SW480 (cell line): Measurements from ENCODE around the gene VSTM4.

ENCODE experiments used
- DNase-seq: peaks from one replicate; pipeline ENCODE4 v3.0.0-alpha.2; 2016; ENCODE audit warnings: low spot score

Gene VSTM4

DNA sequence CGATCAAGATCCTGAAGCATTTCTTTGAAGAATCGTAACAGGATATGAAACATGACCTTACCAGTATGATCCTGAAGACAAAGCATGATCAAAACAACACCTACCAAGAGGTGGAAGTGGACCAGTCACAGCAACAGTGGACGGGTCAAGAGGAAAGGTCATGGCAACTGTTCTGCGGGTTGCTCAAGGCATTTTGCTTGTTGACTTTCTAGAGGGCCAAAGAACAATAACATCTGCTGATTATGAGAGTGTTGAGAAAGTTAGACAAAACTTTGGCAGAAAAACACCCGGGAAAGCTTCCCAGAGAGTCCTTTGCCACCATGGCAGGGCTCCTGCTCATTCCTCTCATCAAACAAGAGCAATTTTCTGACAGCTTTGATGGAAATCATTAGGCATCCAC is 110.1 kb downstream of the VSTM4 start:
- no peak for DNase-seq

DNA sequence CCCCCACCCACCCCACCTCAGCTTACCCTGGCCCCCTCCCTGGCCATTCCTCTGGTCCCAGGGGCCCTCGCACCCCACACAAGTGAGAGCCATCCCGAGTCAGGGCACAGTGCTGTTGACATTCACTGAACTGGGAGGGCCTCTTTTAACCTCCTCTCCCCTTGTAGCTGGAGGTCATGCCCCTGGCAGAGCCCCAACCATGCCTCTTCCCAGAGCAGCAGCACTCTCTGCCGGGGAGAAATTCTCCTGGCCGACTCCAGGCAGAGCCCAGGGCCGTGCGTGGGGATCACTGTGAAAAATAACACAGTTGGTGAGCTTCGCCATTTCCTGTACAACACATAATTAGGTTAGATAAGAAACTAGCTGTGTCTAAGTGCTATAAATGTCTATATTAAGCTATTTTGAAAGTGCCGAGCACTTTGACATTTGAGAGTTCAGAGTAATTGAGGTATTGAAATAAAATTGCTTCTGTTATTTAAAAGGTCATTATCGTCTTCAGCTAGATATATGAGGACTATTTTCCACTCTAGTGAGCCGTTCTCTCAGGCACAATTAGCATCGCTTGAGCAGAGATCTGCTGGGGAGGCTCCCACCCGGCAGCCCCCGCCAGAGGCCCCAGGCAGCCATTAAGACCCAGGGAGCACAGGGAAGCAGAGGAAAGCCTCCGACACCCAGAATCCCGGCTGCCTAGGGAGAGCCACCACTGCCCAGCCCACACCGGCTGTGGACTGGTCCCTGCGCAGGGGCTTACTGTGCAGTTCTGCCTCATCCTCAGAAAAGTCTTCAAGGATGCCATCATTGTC is 113.3 kb downstream of the VSTM4 start:
- no peak for DNase-seq

DNA sequence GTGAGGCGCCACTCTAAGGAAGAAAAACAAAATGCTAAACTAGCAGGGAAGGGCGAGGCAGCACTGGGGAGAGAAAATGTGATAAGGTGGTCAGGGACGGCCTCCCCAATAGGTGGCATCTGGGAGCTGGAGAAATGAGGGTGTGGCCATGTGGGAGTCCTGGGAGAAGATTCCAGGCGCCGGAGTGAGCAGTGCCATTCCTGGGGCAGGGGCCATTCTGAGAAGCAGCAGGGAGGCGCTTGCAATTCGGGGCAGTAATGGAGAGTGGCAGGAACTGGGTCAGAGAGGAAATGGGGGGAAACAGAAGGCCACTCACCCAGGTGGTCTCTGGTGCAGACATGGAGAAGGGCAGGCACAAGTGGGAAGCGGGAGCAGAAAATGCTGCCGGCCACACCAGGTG is 113.9 kb downstream of the VSTM4 start:
- peak; percentile 26 for DNase-seq

DNA sequence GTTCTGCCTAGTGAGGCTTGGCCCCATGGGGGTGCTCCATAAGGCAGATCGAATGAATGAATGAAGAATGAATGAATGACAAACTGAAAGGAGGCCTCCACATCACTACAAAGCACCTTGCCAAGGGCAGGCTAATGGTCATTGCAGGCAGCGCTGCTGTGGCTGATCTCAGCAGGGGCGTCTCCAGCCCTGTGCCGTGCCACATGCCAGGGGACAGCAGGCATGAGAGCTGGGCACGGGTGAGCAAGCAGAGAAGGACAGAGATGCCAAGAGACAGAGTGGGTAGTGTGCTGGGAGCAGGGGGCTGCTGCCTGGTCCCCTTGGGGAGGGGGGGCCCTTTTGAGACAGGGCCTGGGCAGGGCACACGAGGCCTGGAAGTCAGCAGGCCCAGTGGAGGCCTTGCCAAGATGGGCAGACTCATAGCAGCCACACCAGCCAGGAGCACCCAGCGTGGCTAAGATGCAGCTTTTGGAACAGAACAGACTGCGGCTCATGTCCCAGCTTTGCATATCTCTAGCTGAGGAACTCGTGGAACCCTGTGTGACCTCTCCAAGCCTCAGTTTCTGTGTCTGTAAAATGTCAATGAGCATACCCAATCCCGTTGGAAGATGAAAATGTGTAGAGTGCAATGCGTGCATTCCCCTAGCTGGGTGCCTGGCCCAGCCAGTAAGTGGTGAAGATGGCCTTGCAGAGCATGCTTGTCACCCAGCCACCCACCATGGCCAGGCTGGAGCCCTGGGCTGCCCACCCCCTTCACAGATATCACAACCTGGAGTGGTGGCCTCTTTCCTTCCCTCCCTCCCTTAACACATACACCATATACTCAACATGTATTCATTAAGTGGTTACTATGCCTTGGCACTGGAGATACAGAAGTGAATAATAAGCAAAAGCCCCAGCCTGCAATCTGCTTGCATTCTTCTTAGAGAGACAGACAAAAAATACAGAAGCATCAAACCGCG is 114.6 kb downstream of the VSTM4 start:
- no peak for DNase-seq

DNA sequence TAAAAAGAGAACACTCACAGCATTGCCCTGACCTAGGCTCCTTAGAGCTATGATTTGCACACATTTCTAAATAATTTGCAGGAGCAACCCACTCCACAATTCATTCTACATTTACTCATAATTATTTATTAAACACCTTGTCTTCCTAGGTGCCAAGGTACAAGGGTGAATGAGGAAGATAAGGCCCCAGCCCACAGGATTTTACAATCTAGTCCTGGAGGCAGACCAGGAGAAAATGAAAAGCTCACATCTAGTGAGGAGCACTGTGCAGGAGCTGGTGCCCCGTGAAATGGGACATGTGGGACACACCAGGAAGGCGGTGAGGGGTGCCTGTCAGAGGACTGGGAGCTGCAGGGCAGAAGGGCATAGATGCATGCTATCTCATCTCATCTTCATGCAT is 116.0 kb downstream of the VSTM4 start:
- no peak for DNase-seq

DNA sequence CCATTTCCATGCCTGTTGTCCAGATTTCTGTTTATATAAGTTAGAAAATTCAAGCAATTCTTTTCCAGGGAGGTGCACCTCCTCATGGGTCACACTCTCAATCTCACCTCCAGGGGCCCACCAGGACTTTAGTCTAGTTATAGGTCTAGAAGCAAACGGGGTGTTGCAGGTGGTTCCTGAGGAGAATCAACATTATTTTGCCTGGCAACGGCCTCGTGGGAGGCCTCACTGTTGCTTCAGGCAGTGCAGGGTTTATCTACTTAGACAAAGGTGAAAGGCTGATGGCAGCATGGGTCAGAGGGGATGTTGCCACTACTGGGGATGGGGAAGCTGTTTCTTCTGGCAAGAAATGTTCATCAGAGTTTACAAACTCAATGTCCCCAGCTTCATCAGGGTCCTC is 119.0 kb downstream of the VSTM4 start:
- no peak for DNase-seq

DNA sequence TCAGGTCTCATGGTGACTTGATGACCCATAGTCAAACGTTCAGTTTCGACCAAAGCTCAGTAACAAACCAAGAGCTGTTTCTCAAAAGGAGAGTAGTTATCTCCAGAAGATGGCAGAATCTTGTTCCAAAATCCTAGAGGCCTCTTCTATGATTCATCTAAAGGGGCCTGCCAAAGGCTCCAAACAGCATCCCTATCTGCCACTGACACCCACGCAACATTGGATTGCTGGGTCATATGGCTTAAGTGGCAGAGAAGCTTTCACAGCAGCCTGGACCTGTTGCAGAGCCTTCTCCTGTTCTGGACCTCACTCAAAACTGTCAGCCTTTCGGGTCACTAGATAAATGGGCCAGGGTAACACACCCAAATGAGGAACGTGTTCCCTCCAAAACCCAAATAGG is 121.7 kb downstream of the VSTM4 start:
- DNase-seq = no peak

DNA sequence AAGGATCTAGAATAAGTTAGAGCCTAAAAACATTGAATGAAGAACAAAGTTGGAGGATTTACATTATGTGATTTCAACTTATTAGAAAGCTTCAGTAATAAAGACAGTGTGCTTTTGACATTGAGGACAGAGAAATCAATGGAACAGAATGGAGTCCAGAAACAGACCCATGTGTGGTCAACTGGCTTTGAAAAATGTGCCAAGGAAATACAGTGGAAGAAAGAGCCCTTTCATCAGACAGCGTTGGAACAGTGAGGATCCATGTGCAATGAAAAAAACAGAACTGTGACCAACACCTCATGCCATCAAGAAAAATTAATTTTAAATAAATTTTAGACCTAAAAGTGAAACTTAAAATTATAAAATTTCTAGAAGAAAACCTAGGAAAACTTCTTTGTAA is 125.1 kb downstream of the VSTM4 start:
- DNase-seq = no peak

DNA sequence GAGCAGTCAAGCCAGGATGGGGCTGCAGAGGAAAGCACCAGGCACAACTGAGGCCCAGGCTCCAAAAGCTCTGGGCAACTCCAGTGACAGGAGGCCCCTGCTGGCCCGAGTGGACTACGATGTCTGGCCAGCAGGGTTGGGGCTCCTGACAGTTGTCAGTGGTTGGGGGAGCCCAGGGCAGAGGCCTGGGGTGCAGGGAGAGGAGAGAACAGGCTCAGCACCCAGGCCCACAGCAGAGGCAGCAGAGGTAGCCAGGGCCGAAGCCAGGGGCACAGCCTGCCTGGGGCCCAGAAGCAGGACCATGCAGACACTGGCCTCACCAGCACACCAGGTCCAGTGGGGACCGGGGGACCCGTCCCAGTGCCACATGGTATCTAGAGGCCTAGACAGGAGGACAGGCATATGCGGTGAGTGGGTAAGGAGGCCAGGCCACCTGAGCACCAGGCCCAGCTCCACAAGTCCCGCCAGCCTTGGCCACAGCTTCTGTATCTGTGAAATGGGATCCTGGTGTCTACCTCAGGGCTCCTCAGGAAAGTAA is 129.6 kb downstream of the VSTM4 start:
- no peak for DNase-seq

DNA sequence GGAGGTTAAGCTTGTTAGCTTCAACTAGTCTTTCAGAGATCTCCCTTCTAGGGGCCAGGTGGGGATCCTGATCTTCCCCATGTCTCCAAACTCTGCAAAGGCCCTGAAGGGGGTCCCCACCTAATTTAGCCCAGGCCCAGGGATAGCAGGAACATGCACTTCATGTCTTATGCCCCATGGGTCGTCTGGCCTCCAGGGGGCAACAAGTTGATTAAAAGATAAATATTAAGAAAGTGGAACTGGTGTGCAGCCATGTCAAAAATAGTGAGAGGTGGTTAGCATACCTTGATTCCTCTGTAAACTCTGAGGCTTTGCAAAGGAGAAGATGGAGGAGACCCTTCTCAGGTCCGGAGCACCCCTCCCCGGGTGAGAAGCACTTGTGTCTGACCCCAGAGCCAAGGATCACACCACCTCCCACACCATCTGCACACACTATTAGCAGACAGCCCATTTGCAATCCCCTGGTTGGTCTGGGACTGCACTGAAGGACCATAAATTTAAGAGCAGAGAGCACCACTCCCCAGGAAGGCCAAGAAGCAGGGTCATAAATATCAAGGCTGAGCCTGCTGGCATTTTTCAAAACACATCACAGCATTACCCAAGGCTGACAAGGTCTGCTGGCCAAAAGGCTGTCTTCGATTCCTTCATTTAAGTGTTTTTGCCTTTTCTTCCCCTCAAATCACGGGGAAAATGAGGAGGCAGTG is 131.5 kb downstream of the VSTM4 start:
- DNase-seq = no peak

DNA sequence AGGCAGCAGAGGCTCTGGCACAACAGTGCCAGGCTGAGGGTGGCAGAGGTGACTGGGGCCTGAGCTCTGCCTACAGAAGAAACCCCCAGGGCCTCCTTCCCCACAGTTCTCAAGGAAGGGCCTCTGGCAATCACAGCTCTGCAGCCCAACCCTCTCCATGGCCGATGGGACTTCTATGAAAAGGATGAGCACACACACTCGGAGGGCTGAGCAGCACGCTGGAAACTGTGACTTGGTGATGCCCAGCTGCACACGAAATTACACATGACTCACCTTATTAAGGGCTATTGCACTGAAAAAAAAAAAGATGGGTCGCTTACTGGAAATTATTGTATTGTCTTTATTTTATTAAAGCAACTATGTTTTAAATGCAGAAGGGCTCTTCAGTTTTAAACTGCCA is 132.7 kb downstream of the VSTM4 start:
- no peak for DNase-seq

DNA sequence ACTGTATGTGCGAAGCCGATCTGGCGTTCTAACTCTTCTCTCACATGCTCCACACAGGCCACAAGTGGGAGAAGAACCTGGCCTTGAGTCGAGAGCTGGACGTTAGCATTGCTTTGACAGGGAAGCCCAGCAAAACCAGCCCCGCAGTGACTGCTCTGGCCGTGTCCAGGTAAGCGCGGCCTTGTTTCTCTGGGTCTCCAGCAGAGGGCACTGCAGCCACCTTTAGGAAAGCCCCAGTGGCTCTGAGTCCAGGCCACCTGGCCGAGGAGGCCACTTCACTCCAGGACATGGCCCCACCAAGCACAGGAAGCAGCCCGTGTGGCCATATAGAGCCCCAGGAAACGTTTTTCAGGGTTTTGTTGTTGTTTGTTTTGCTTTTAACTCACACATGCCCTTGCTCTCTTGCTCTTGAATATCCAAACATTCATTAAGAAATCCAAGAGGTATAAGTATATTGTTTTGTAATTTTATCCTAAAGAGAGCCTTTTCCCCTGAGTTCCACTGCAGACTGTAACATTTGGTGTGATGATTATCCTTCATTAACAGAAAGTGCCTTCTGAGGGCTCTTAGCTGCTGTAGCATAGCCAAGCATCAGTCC is 133.9 kb downstream of the VSTM4 start:
- DNase-seq = peak; percentile 45

DNA sequence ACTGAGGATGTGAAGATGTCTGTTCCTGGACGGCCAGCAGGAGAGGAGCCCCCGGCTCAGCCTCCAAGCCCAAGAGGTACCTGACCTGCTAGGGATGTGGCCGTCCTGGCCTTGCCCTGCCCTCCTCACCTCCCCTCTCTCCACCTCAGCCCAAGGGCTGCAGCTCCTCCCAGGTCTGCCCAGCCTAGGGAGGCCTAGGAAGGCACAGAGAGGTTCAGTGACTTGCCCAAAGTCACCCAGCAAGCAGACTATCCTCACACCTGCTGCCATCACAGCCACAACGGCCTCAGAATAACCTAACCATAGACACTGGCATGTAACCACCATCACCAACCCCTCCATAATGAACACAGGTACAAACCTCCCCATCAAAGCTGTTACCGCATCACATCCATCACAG is 137.0 kb downstream of the VSTM4 start:
- DNase-seq = no peak

DNA sequence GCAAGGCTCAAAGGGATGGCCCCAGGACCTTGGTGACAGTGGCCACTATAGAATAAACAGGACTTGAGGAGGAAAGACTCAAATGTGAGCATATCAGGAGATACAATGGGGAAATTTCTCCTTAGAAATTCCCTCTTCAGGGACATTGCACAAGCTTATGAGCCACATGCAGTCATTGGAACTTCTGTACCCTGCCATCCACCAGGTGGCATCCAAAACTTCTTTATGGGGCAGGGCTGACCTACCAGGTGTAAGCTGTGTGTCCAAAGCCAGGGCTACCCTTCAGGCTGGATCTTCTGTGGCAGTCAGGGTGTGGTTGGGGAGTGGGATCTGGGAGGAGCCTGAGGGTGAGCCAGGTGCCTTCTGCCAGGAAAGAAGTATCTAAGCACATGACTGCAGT is 139.1 kb downstream of the VSTM4 start:
- DNase-seq = peak; percentile 27

DNA sequence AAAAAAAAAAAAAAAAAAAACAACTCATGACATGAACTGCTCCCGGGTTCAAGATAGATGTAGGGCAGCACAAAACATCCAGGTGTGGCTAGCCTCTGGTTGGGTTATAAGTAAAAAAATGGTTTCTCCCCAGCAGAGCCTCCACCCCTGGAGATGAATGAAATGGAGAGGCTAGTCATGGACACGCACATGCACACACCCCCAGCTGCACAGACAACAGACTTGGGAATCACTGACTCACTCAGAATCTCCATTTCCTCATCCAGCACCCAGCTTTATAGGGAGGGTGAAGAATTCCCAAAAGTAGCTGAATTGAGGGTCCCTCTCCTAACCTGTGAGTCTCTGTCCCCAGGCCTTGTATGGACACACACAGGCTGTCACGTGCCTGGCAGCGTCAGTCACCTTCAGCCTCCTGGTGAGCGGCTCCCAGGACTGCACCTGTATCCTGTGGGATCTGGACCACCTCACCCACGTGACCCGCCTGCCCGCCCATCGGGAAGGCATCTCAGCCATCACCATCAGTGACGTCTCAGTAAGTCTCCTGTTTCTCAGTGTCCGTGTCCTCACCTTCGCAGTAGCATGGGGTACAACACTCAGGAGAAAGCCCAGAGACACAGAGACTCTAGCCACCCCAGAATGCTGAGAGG is 140.7 kb downstream of the VSTM4 start:
- DNase-seq = no peak

DNA sequence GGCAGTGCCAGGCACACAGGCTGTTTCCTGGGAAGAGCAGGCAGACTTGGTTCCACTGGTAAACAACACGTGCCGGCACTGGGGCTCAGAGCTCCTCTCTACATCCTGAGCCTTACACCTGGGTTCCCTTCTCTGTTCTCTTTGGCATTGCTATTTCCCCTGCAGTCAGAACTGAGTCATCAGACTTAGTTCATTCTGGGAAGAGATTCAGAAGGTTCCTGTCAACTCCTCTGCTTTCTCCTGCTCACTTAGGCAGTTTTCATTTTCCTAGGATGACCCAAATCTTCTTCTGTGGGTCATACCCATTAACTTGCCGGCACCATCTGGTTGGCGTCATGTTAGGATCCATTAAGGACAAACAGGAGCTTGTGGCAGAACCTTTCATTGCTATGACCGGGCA is 142.3 kb downstream of the VSTM4 start:
- no peak for DNase-seq

DNA sequence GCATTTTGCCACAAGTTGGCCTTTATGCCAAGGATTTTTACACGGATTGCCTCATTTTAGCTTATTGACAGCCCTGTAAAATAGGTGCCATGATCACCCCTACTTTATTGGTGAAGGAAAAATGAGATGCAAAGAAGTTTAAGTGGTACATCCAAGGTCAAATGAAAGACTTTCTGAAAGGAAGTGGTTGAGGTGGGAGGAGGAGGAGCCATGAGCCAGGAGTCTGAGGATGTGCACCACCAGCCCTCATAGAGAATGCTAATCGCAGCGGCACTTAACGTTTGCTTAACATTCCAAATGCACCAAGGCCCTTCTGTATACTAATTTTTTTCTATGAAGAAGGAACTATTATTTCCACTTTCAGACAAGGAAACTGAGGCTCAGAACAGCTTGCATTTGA is 144.7 kb downstream of the VSTM4 start:
- no peak for DNase-seq

DNA sequence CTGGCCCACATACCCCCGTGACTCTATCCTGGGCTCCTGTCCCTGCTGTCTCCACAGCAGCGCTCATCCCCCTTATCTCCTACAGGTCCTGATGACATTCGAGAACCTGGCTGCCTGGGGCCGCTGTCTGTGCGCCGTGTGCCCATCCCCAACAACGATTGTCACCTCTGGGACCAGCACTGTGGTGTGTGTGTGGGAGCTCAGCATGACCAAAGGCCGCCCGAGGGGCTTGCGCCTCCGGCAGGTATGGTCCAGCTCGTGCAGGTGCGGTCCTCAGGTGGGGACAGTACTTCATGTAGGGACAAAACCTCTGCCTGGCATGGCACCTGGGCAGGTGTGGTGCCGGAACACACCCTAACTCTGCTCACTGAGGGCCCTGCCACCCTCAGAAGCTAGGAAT is 145.3 kb downstream of the VSTM4 start:
- DNase-seq = no peak

DNA sequence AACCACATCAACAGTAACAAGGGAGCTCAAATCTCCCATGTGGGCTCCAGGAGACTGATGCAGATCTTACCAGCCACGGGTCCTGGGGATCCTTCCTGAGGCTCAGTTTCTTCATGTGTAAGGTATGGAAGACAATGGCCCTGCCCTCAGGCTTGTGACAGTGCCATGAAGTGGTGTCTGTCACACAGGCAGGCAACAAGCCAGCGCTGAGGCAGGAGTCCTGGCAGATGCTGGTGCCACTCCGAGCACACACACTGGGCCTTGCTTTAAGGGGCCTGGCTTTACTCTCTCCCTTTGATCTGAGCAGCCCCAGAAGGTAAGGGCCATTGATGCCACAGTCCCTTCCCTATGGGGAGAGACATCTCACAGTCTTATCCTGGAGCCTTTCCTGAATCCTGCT is 147.3 kb downstream of the VSTM4 start:
- DNase-seq = no peak

DNA sequence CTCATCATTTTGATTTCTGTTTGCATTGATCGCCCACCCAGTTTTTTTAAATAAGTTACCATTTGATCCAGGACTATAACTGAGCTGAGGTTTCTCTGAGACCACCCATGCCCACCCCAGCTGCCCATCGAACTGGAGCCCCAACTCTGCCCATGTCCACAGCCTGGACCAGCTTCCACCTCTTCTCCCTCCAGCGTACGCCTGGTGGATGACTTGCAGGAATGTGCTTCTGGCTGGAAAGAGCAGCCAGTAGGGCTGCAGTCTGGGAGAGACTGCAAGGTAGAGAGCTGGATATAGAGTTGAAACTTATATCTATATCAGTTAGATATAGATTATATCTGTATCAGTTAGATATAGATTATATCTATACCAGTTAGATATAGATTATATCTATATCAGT is 149.9 kb downstream of the VSTM4 start:
- DNase-seq = no peak
